Gastroesophageal sphincter (tissue), 4 donors: ENCODE results near the gene DCLK1. TPM values are rescaled to one million over a fixed set of nuclear protein-coding genes. Genes with fewer than 3 reads are reported as not detected.

Experiments used
- ATAC-seq: fragments of 150-250 bp; one replicate; pipeline ENCODE4 v1.9.1; 2016; ENCODE audit warnings: mild to moderate bottlenecking, moderate library complexity
- H3K27ac ChIP-seq, 4 donors: fragments of 200-600 bp; sonication (generic) in 3 of 4; 1 replicate in 3 of 4; 2 replicates in 1 of 4; pipeline ENCODE4 v1.5.1; 2016 to 2019
- H3K27me3 ChIP-seq: fragments of 200-600 bp; sonication (generic); one replicate; pipeline ENCODE4 v1.5.1; 2019
- H3K36me3 ChIP-seq, 2 donors: fragments of 200-600 bp; sonication (generic); one replicate each; pipeline ENCODE4 v1.5.1; 2019; ENCODE audit warnings: control low read depth in 1 of 2
- H3K4me1 ChIP-seq, 3 donors: fragments of 200-600 bp; sonication (generic); 1 replicate in 2 of 3; 2 replicates in 1 of 3; pipeline ENCODE4 v1.5.1; 2016 to 2019; ENCODE audit warnings: control low read depth in 2 of 3
- H3K4me3 ChIP-seq, 2 donors: fragments of 200-600 bp; sonication (generic); one replicate each; pipeline ENCODE4 v1.5.1; 2019; ENCODE audit warnings: mild to moderate bottlenecking in 1 of 2, moderate library complexity in 1 of 2
- H3K9me3 ChIP-seq, 3 donors: fragments of 200-600 bp; sonication (generic); one replicate each; pipeline ENCODE4 v1.5.1; 2017 to 2019; ENCODE audit warnings: control low read depth in 2 of 3
- EP300 ChIP-seq: sonication (generic); formaldehyde crosslinking; IDR thresholded peaks from one replicate; pipeline ENCODE4 v1.6.1; 2017; ENCODE audit warnings: antibody characterized with exemption, mild to moderate bottlenecking
- POLR2A ChIP-seq, 2 donors: fragments of 450-650 bp; IDR thresholded peaks; one replicate each; pipeline ENCODE4 v1.6.1; 2017; ENCODE audit warnings: antibody characterized with exemption in 2 of 2, mild to moderate bottlenecking in 2 of 2, moderate library complexity in 1 of 2
- POLR2AphosphoS5 ChIP-seq: sonication (generic); formaldehyde crosslinking; IDR thresholded peaks from one replicate; pipeline ENCODE4 v1.6.1; 2017; ENCODE audit warnings: antibody characterized with exemption
- WGBS, 2 donors: methylation state at CpG; one replicate each; pipeline ENCODE4 v1.1.5; 2018; ENCODE audit warnings: low coverage in 1 of 2; 5-methylcytosine and 5-hydroxymethylcytosine counted together
- total RNA-seq, 4 donors: library from RNA; depleted of rRNA; stranded (reverse); fragments of >200 nt; gene quantifications; one replicate each; pipeline ENCODE4 v1.1.0, GENCODE V29; 2016
- TF ChIP-seq, protein P1 (sequence below), 4 experiments: fragments of 200-600 bp in 2 of 4; fragments of 450-650 bp in 2 of 4; sonication (generic) in 1 of 4; IDR thresholded peaks; one replicate each; pipeline ENCODE4 v1.5.1; 2017 to 2019; ENCODE audit warnings: antibody characterized with exemption in 4 of 4, mild to moderate bottlenecking in 2 of 4, moderate library complexity in 2 of 4

Gene DCLK1
- total RNA-seq, 4 donors from 2014 or later: 26.9 to 68.3 (median 30.3) TPM

DNA sequence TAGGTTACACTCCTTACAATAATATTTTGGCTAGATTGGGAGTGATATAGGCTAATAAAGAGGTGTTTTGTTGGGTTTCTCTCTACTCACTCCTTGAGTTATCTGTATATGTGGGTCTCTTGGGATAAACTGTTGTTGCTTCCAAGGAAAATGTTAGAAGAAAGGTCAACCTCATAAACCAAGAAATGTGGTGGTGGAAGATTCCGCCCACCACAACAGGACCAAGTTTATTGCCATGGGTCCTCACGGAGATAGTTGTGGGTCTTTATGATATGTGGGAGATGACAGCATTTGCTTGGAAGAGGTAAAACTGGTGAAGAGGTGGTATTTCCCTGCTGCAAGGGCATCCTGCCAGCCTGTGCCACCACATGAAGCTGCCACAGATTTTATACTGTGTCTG is 259.6 kb downstream of the DCLK1 start:
- TF ChIP-seq, protein P1, sequence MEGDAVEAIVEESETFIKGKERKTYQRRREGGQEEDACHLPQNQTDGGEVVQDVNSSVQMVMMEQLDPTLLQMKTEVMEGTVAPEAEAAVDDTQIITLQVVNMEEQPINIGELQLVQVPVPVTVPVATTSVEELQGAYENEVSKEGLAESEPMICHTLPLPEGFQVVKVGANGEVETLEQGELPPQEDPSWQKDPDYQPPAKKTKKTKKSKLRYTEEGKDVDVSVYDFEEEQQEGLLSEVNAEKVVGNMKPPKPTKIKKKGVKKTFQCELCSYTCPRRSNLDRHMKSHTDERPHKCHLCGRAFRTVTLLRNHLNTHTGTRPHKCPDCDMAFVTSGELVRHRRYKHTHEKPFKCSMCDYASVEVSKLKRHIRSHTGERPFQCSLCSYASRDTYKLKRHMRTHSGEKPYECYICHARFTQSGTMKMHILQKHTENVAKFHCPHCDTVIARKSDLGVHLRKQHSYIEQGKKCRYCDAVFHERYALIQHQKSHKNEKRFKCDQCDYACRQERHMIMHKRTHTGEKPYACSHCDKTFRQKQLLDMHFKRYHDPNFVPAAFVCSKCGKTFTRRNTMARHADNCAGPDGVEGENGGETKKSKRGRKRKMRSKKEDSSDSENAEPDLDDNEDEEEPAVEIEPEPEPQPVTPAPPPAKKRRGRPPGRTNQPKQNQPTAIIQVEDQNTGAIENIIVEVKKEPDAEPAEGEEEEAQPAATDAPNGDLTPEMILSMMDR (IDR thresholded peaks at IDR 0.05): no peak
- no peak for TF ChIP-seq POLR2A (IDR thresholded peaks at IDR 0.05)
- no peak for TF ChIP-seq POLR2AphosphoS5
- TF ChIP-seq EP300: no peak
- H3K27me3 ChIP-seq: no peaks in the 10 kb centered on the region
- H3K4me1 ChIP-seq: peaks cover 0 to 5% (median 0%) of the 10 kb centered on the region in 3 donors
- peaks cover 0 to 4% of the 10 kb centered on the region in 2 donors for H3K36me3 ChIP-seq
- no peak overlapping the region for H3K27ac ChIP-seq
- H3K4me3 ChIP-seq: no peak overlapping the region
- ATAC-seq: no peak
- H3K9me3 ChIP-seq: no peaks in the 10 kb centered on the region
- WGBS, 2 donors: 82 to 100% methylated on average over 2 of the region's 2 CpGs

DNA sequence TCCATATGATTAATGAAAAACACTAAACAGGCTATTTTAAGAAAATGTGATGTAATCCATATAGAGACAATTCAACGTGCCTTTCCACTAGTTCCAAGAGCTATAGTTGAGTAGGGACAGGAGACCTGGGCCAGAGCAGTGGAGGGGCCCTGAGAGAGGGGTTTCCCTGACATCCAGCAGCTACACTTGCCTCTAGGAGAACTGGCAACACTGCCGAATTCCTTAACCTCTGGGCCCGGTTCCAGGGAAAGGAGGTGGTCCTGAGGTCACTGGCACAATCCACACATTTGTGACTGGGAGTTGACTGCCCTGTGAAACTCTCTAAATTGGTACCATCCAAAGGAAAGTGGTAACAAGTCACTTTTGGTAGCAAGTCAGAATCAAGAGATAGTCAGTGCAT is 264.4 kb downstream of the DCLK1 start:
- ATAC-seq: no peak
- 12 to 31% methylated on average over 2 to 3 of the region's 3 CpGs for WGBS, 2 donors
- Histone ChIP-seq H3K4me1 (peaks cover 0 to 5% (median 0%) of the 10 kb centered on the region in 3 donors), H3K27ac (no peak overlapping the region), H3K9me3 (no peaks in the 10 kb centered on the region), H3K36me3 (peaks cover 0 to 4% of the 10 kb centered on the region in 2 donors), H3K4me3 (no peak overlapping the region), H3K27me3 (no peaks in the 10 kb centered on the region)
- TF ChIP-seq POLR2A (IDR thresholded peaks at IDR 0.05): no peak

DNA sequence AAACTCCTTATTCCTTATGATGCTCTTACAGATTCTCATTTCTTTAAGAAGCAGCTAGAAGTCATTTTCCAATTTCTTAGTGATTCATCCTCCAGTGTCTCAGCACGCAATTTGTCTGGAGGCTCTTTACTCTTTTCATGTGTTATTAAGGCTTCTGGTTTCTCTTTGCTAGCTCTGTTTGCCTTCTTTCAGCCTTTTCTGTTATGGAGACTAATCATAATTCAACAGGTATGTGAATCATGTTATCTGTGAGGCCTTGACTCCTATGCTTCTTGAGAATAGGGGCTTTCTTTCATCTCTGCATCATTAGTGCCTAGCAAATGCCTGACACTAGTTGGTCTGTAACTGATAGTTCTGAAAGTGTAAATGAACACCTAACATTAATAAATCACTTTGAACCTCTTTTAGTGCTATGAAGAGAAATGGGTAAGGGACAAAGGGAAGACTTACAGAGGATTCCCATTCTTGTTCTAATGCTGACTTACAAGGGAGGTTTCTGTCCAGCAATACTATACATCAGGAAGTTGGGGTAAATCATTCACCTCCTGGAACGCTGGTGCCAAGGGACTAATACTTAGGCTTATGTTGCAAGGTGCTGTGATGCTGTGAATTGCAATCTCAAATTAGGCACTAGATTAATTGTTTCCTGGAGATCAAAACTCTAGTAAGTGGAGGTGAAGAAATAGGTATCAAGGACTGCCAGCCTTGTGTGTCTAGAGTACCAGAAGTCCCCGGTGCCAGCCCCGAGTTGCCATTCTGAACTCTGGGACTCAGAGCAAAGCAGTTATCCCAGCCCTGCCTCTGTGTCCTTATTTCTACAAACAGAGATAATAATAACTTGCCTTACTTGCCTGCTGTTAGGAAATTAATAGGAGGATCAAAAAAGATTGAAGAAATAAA is 265.6 kb downstream of the DCLK1 start:
- ATAC-seq: no peak
- Histone ChIP-seq H3K4me1 (peaks cover 0 to 14% (median 0%) of the 10 kb centered on the region in 3 donors), H3K4me3 (no peak overlapping the region), H3K27ac (no peak overlapping the region), H3K36me3 (peaks cover 0 to 4% of the 10 kb centered on the region in 2 donors), H3K9me3 (no peaks in the 10 kb centered on the region), H3K27me3 (no peaks in the 10 kb centered on the region)
- 72 to 90% methylated on average over 2 to 4 of the region's 4 CpGs for WGBS, 2 donors
- TF ChIP-seq, protein P1 (IDR thresholded peaks at IDR 0.05): no peak
- TF ChIP-seq POLR2AphosphoS5: no peak

DNA sequence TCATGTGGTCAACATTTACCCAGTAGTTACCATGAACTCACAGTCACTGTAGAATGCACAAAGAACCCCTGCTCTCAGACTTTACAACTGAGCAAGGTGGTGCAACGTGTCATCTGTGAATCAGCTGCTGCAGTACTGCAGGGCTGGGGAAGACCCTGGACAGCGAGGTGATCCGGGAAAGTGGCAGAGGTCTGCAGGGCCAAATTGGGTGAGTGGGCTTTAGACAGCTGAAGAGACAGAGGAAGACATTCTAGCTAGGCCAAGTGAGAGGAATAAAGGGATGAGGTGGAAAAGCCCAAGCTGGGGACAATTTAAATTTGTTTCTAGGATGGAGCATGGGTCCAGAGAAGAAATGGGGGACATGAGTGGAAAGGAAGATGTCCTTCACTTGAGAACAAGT is 270.5 kb downstream of the DCLK1 start:
- Histone ChIP-seq H3K4me1 (peaks cover 24 to 56% (median 26%) of the 10 kb centered on the region in 3 donors), H3K27ac (peak overlapping the region in 3 of 4 donors; percentile 82 to 90 (median 86)), H3K36me3 (no peaks in the 10 kb centered on the region), H3K27me3 (no peaks in the 10 kb centered on the region), H3K9me3 (no peaks in the 10 kb centered on the region), H3K4me3 (no peak overlapping the region)
- TF ChIP-seq EP300: no peak
- TF ChIP-seq POLR2A (IDR thresholded peaks at IDR 0.05): no peak
- ATAC-seq: no peak
- 76 to 100% methylated on average over 3 of the region's 3 CpGs for WGBS, 2 donors

DNA sequence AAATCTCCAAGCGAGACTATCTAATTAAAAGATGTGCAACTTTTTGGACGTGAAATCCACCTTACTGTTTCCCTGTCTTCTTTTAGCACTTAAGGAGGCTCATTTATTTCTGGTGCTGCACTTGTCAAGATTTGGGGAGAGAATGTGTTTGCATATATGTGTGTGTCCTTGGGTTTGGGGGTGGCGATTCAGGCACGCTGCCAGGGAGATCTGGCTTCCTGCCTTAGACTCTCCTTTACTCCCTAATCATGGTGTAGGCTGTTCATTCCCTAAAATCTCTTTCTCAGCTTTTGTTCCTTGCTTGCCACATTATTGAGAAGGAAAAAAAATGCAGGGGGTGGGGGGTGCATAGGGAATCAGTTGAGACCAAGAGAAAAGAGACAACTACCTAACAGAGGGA is 271.2 kb downstream of the DCLK1 start:
- no peak for ATAC-seq
- peak overlapping the region; percentile 82 to 97 (median 88) for H3K27ac ChIP-seq
- no peak for TF ChIP-seq POLR2A (IDR thresholded peaks at IDR 0.05)
- TF ChIP-seq, protein P1 (IDR thresholded peaks at IDR 0.05): no peak
- TF ChIP-seq EP300: no peak
- 47 to 100% methylated on average over 1 to 4 of the region's 4 CpGs for WGBS, 2 donors
- no peaks in the 10 kb centered on the region for H3K27me3 ChIP-seq
- no peaks in the 10 kb centered on the region for H3K9me3 ChIP-seq
- H3K4me3 ChIP-seq: no peak overlapping the region
- peaks cover 24 to 61% (median 26%) of the 10 kb centered on the region in 3 donors for H3K4me1 ChIP-seq
- no peaks in the 10 kb centered on the region for H3K36me3 ChIP-seq

DNA sequence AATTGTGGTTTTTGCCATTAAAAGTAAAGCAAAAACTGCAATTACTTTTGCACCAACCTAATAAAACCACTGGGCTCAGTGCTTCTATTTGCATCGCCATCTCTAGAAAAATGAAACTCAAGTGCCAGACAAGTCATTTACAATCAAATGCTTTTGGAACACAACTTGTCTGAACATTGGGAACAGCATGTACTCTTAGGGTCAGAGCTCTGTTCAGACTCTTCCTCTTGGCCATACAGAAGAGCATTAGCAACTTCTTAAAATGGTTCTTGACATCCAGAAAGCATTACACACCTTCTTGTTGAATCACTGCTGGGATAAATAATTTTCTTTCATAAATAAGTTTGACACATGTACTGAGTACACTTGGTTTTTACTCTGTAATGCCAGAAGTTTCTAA is 272.5 kb downstream of the DCLK1 start:
- Histone ChIP-seq H3K36me3 (no peaks in the 10 kb centered on the region), H3K27ac (peak overlapping the region; percentile 82 to 97 (median 88)), H3K4me1 (peaks cover 24 to 72% (median 30%) of the 10 kb centered on the region in 3 donors), H3K27me3 (no peaks in the 10 kb centered on the region), H3K9me3 (no peaks in the 10 kb centered on the region), H3K4me3 (no peak overlapping the region)
- 25% methylated on average over 1 of the region's 1 CpG for WGBS, 2 donors
- TF ChIP-seq EP300: peak; percentile 83
- TF ChIP-seq POLR2A (IDR thresholded peaks at IDR 0.05): no peak
- TF ChIP-seq, protein P1 (IDR thresholded peaks at IDR 0.05): no peak
- peak; percentile 99 for TF ChIP-seq POLR2AphosphoS5
- peak; percentile 93 for ATAC-seq
